Ishikawa (cell line): ENCODE data around the gene FBXO9.

Experiments
- EP300 ChIP-seq: IDR thresholded peaks from 2 replicates; pipeline ENCODE4 v1.6.1; 2012; ENCODE audit warnings: borderline replicate concordance
- FOXM1 ChIP-seq: IDR thresholded peaks from 2 replicates; pipeline ENCODE4 v1.6.1; 2012; ENCODE audit warnings: low read depth, borderline replicate concordance
- TAF1 ChIP-seq: IDR thresholded peaks from 2 replicates; pipeline ENCODE4 v1.6.1; 2012; ENCODE audit warnings: low read depth, mild to moderate bottlenecking
- TCF12 ChIP-seq: IDR thresholded peaks from 2 replicates; pipeline ENCODE4 v1.6.1; 2012; ENCODE audit warnings: low read depth
- TF ChIP-seq, protein P1 (sequence below): IDR thresholded peaks from 2 replicates; pipeline ENCODE4 v1.6.1; 2012

DNA sequence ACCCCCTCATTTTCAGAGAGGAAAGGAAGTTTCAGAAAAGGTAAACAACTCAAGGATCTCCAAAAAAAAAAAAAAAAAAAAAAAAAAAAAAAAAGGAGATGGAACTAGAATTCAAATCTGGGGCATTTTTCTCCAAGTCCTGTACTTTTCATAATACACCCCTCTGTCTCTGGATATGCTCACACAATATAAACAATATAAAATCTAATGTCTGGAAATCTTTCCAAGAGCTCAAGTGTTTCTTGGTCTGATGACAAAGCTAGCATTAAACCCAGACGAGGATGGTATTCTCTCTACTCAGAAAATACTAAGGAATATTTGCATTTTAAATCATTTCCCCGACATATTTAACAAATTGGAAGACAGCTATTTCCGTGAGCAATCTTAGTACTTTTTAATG, 77.6 kb downstream of the FBXO9 start:
- no peak for TF ChIP-seq TAF1
- TF ChIP-seq, protein P1, sequence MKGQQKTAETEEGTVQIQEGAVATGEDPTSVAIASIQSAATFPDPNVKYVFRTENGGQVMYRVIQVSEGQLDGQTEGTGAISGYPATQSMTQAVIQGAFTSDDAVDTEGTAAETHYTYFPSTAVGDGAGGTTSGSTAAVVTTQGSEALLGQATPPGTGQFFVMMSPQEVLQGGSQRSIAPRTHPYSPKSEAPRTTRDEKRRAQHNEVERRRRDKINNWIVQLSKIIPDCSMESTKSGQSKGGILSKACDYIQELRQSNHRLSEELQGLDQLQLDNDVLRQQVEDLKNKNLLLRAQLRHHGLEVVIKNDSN = no peak
- TF ChIP-seq TCF12 = no peak
- no peak for TF ChIP-seq FOXM1
- no peak for TF ChIP-seq EP300
